Heart left ventricle (tissue), 13 donors: Measurements from ENCODE around the gene LSAMP.

Source experiments
- POLR2A ChIP-seq, 2 donors: fragments of 450-650 bp; IDR thresholded peaks; one replicate each; pipeline ENCODE4 v1.6.1; 2017; ENCODE audit warnings: antibody characterized with exemption in 2 of 2, mild to moderate bottlenecking in 2 of 2, moderate library complexity in 2 of 2
- TF ChIP-seq, protein P1 (sequence below), 12 donors: fragments of 200-600 bp; sonication (generic) in 4 of 12; IDR thresholded peaks; one replicate each; pipeline versions ENCODE4 v1.5.0 to v1.8.0; 2018 to 2022; ENCODE audit warnings: antibody characterized with exemption in 12 of 12, mild to moderate bottlenecking in 5 of 12
- donor health status: ischemic (EF 13 %, LVEDD 7.1; RV severe dilation, severe dysfunction).
- donor health status: DM: no; HTN: yes; CAD: no.
- donor health status: DM: no; HTN: no; CAD: no.
- donor health status: ischemic (EF 25% LVEDD 6.9; RV normal size, moderate dysfunction).
- donor health status: ischemic (EF 25% LVEDD 5.7; RV mildly dilated, moderate dysfunction).
- donor health status: ischemic (EF 35%, LVEDD 5.7; RV mildly dilated, moderate dysfunction).
- donor health status: nonischemic (EF 11% LVEDD 7.7; RV severe dilation, severe dysfunction).
- donor health status: DM: yes; HTN: yes; CAD: no.
- donor health status: PGD.
- donor health status: ischemic (EF 29% LVEDD 5.4; RV normal size, mild dysfunction).
- donor health status: nonischemic (EF 23%, LVEDD 6.1; RV moderate dilation, normal function).

DNA sequence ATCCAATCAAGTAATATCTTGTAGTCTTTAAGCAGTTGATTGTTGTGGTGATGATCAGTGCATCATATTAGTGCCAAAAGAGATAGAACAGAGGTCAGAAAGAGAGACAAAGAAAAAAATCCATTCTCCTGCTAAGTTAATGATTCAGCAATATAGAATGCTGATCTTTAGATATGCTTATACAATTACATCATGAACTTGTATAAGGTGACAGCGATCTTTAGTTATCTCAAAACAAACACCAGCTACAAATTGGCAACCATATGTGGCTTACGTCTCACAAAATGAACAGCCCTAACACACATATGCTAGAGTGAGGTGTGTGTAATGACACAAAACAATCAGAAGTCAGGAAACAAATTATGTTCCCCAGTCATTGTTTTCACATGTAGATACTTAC is 12.5 kb downstream of the LSAMP start:
- TF ChIP-seq, protein P1, sequence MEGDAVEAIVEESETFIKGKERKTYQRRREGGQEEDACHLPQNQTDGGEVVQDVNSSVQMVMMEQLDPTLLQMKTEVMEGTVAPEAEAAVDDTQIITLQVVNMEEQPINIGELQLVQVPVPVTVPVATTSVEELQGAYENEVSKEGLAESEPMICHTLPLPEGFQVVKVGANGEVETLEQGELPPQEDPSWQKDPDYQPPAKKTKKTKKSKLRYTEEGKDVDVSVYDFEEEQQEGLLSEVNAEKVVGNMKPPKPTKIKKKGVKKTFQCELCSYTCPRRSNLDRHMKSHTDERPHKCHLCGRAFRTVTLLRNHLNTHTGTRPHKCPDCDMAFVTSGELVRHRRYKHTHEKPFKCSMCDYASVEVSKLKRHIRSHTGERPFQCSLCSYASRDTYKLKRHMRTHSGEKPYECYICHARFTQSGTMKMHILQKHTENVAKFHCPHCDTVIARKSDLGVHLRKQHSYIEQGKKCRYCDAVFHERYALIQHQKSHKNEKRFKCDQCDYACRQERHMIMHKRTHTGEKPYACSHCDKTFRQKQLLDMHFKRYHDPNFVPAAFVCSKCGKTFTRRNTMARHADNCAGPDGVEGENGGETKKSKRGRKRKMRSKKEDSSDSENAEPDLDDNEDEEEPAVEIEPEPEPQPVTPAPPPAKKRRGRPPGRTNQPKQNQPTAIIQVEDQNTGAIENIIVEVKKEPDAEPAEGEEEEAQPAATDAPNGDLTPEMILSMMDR (IDR thresholded peaks at IDR 0.05), result no peak
- no peak for TF ChIP-seq POLR2A (IDR thresholded peaks at IDR 0.05)
